ENCODE data around the gene RNF212. TPM values are rescaled to one million over a fixed set of nuclear protein-coding genes. Genes with fewer than 3 reads are reported as not detected.

Gene RNF212
- total and polyA plus RNA-seq, 2 experiments from 2014 or later, result 2.5 to 6.0 TPM

DNA sequence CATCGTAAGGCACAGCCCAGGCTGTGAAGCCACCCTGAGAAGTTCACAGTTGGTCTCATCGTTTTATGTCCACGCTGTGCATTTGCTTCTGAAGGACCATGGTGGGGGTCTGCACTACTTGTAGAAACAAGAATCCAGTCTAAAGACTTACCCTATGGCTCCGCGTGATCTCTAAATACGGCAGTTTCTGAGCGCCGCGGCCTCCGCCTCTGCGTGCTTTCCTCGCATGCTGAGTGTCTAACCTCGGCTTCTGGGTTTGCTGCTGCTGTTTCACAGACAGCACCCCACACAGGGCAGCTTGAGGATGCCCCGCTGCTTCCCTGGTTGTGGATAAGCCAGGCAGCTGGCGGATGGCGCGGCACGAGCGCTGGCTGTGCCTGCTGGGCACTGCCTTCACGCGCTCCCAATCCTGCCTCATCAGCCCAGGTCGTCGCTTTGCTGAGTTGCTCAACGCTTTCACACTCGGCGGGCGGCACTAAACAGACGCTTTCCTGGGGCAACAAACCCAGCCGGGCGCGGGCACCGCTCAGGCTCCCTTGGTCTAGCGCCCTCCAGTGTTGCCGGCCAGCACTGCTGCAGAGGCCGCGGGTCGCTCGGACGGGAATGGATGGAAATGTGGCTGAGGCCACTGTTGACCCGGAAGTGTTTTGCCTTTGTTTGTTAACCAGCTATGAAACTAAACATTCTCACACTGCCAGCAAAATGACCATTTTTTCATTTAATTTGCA is 62.7 kb downstream of the RNF212 start:
- no peaks in the 10 kb centered on the region for H3K9me3 ChIP-seq (ENCODE audit: low read depth)
- no peak overlapping the region for H3K9ac ChIP-seq
- H3K36me3 ChIP-seq (ENCODE audit: low read depth), result no peaks in the 10 kb centered on the region
- H2AFZ ChIP-seq, result no peak overlapping the region
- 86 to 89% methylated on average over 32 to 40 of the region's 40 CpGs for WGBS, 2 experiments (ENCODE audit: low coverage in 1 of 2, low lambda C conversion rate in 2 of 2, missing lambda C conversion rate in 2 of 2)
- in situ Hi-C loops (cut with MboI), result no loop called here
- no peaks in the 10 kb centered on the region for H4K20me1 ChIP-seq (ENCODE audit: insufficient read depth)
- no peaks in the 10 kb centered on the region for H3K9me2 ChIP-seq (ENCODE audit: insufficient read depth)
- H3K4me1 ChIP-seq (ENCODE audit: insufficient read depth), result peaks cover 18% of the 10 kb centered on the region
- DNase-seq, result no peak
- no peak overlapping the region for H3K4me2 ChIP-seq (ENCODE audit: unreplicated experiment)
- peaks cover 6% of the 10 kb centered on the region; the same call in 1 of the 2 replicates for H3F3A ChIP-seq (ENCODE audit: insufficient read depth)
- TF ChIP-seq EZH2phosphoT487 (IDR thresholded peaks at IDR 0.05; ENCODE audit: insufficient read depth, low read depth) (no peak), EZH2 (IDR thresholded peaks at IDR 0.05; ENCODE audit: insufficient read depth, poor library complexity, severe bottlenecking) (no peak)
- no peaks in the 10 kb centered on the region for H3K27me3 ChIP-seq (replicated peaks; ENCODE audit: insufficient read depth)
- no peaks in the 10 kb centered on the region for H3K79me2 ChIP-seq (ENCODE audit: insufficient read depth)
- no peak overlapping the region for H3K4me3 ChIP-seq
- H3K27ac ChIP-seq, result no peak overlapping the region

DNA sequence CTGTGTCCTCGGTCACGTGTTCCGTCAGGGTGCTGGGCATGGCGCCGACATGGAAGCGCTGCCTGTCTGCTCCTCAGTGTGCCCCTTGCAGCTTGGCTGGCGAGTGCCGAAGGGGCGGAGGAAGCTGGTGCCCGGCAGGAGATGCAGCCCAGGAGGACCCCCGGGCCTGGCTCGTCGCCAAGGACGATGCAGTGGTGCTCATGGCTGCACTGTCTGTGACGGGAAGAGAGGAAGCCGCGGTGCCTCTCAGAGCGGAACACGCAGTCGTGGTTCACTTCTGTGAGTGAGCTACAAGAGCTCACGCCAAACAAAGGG is 63.8 kb downstream of the RNF212 start:
- no peak overlapping the region for H3K4me2 ChIP-seq (ENCODE audit: unreplicated experiment)
- WGBS, 2 experiments (ENCODE audit: low coverage in 1 of 2, low lambda C conversion rate in 2 of 2, missing lambda C conversion rate in 2 of 2), result 81 to 82% methylated on average over 21 of the region's 21 CpGs
- peaks cover 23% of the 10 kb centered on the region for H3K4me1 ChIP-seq (ENCODE audit: insufficient read depth)
- H3K9ac ChIP-seq, result no peak overlapping the region
- H2AFZ ChIP-seq, result no peak overlapping the region
- TF ChIP-seq EZH2 (IDR thresholded peaks at IDR 0.05; ENCODE audit: insufficient read depth, poor library complexity, severe bottlenecking) (no peak), EZH2phosphoT487 (IDR thresholded peaks at IDR 0.05; ENCODE audit: insufficient read depth, low read depth) (no peak)
- H3K9me2 ChIP-seq (ENCODE audit: insufficient read depth), result no peaks in the 10 kb centered on the region
- no peaks in the 10 kb centered on the region for H3K36me3 ChIP-seq (ENCODE audit: low read depth)
- H3K79me2 ChIP-seq (ENCODE audit: insufficient read depth), result no peaks in the 10 kb centered on the region
- no peak overlapping the region for H3K4me3 ChIP-seq
- H3K27ac ChIP-seq, result no peak overlapping the region
- no peak for DNase-seq
- H3K9me3 ChIP-seq (ENCODE audit: low read depth), result no peaks in the 10 kb centered on the region
- H3F3A ChIP-seq (ENCODE audit: insufficient read depth), result peaks cover 6% of the 10 kb centered on the region; the same call in 1 of the 2 replicates
- H4K20me1 ChIP-seq (ENCODE audit: insufficient read depth), result no peaks in the 10 kb centered on the region
- no peaks in the 10 kb centered on the region for H3K27me3 ChIP-seq (replicated peaks; ENCODE audit: insufficient read depth)
- in situ Hi-C loops (cut with MboI), result no loop called here

DNA sequence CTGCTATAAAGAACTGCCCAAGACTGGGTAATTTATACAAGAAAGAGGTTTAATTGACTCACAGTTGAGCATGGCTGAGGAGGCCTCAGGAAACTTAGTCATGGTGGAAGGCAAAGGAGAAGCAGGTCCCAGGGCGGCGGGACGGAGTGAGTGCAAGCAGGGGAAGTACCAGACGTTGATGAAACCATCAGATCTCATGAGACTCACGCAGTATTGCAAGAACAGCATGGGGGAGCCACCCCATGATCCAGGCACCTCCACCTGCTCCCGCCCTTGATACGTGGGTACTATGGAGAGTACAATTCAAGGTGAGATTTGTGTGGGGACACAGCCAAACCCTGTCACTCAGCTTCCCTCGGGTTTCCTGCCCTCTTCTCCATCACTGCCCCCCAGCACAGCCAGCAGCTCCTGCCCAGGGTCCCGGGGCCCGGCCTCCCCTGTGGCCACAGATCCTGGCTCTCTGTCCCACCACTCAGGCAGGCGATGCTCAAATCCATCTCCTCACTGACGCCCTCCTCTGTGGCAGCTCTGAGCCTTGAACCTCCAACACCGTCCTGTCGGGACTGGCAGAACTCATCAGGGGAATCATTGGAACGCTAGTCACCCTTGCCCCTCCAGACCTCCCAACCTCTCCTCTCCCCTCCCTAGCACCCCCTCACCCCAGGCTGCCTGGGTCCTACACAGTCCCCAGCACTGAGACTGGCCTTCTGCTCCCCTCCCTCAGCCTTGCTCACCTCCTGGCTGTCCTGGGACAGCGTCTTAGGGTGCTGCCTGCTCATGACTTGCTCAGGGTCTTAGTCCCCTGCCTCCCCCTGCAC is 64.4 kb downstream of the RNF212 start:
- H3F3A ChIP-seq (ENCODE audit: insufficient read depth), result peaks cover 6% of the 10 kb centered on the region
- H3K79me2 ChIP-seq (ENCODE audit: insufficient read depth), result no peaks in the 10 kb centered on the region
- peaks cover 29% of the 10 kb centered on the region for H3K4me1 ChIP-seq (ENCODE audit: insufficient read depth)
- 84 to 85% methylated on average over 12 to 16 of the region's 16 CpGs for WGBS, 2 experiments (ENCODE audit: low coverage in 1 of 2, low lambda C conversion rate in 2 of 2, missing lambda C conversion rate in 2 of 2)
- H3K9ac ChIP-seq, result no peak overlapping the region
- H2AFZ ChIP-seq, result no peak overlapping the region
- no peaks in the 10 kb centered on the region for H3K9me3 ChIP-seq (ENCODE audit: low read depth)
- TF ChIP-seq EZH2phosphoT487 (IDR thresholded peaks at IDR 0.05; ENCODE audit: insufficient read depth, low read depth) (no peak), EZH2 (IDR thresholded peaks at IDR 0.05; ENCODE audit: insufficient read depth, poor library complexity, severe bottlenecking) (no peak)
- no peaks in the 10 kb centered on the region for H3K27me3 ChIP-seq (replicated peaks; ENCODE audit: insufficient read depth)
- no peak for DNase-seq
- in situ Hi-C loops (cut with MboI), result no loop called here
- no peak overlapping the region for H3K4me2 ChIP-seq (ENCODE audit: unreplicated experiment)
- no peaks in the 10 kb centered on the region for H4K20me1 ChIP-seq (ENCODE audit: insufficient read depth)
- no peaks in the 10 kb centered on the region for H3K36me3 ChIP-seq (ENCODE audit: low read depth)
- no peaks in the 10 kb centered on the region for H3K9me2 ChIP-seq (ENCODE audit: insufficient read depth)
- H3K4me3 ChIP-seq, result no peak overlapping the region
- H3K27ac ChIP-seq, result no peak overlapping the region

DNA sequence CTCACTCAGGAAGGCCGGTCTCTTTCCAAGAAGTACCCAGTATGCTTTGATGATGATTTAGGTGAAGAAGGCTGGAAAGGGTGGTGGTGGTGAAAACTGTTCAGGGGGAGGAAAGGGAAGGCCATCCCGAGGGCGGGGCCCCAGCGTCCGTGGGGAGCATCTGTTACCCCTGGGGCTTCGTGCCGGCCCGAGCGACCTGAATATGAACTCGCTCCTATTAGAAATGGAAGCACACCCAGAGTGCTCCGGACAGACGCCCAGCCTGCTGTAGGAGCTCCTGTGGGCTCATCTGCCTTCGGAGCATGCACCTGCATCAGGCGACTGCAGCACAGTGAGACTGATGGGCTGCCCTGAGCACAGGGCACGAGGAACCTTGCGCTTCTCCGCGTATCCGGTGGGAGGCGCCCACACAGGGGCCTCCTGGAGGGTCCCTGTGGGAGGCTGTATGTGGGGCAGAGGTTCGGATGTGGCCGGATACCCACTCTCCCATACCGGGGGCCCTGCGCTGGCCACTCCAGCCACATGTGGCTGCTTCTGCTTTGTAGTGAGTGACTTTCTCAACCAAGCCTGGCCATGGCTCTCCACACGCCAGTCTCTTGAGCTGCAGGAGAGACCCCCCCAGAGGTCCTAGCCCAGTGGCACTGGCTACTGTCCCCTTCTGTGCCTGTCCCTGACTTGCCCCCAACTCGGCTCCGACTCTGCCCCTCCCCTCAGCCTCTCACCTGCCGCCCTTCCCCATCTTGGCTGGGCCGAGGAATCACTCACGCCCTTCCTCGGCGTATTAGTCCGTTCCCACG is 65.2 kb downstream of the RNF212 start:
- Histone ChIP-seq H3K27me3 (replicated peaks; ENCODE audit: insufficient read depth) (no peaks in the 10 kb centered on the region), H3K4me1 (ENCODE audit: insufficient read depth) (peaks cover 34% of the 10 kb centered on the region), H3K79me2 (ENCODE audit: insufficient read depth) (no peaks in the 10 kb centered on the region), H3K9me2 (ENCODE audit: insufficient read depth) (no peaks in the 10 kb centered on the region), H3K27ac (no peak overlapping the region), H3F3A (ENCODE audit: insufficient read depth) (peaks cover 6% of the 10 kb centered on the region), H3K9me3 (ENCODE audit: low read depth) (no peaks in the 10 kb centered on the region), H3K36me3 (ENCODE audit: low read depth) (no peaks in the 10 kb centered on the region), H2AFZ (no peak overlapping the region), H4K20me1 (ENCODE audit: insufficient read depth) (no peaks in the 10 kb centered on the region), H3K4me3 (no peak overlapping the region), H3K4me2 (ENCODE audit: unreplicated experiment) (no peak overlapping the region), H3K9ac (no peak overlapping the region)
- DNase-seq, result no peak
- in situ Hi-C loops (cut with MboI), result no loop called here
- TF ChIP-seq EZH2 (IDR thresholded peaks at IDR 0.05; ENCODE audit: insufficient read depth, poor library complexity, severe bottlenecking) (no peak), EZH2phosphoT487 (IDR thresholded peaks at IDR 0.05; ENCODE audit: insufficient read depth, low read depth) (no peak)
- 86% methylated on average over 29 to 34 of the region's 34 CpGs for WGBS, 2 experiments (ENCODE audit: low coverage in 1 of 2, low lambda C conversion rate in 2 of 2, missing lambda C conversion rate in 2 of 2)

Data from GM23248 (cell line).